Activated naive CD4-positive, alpha-beta T cell treated with anti-CD3 and anti-CD28 coated beads, Interleukin-2, amount 50 U/mL, for 72 hours (primary cell): ENCODE data around the gene TSEN2. TPM values are rescaled to one million over a fixed set of nuclear protein-coding genes. Genes with fewer than 3 reads are reported as not detected.

Experiments
- ATAC-seq, 2 donors: fragments of 150-1000 bp; cut with Tn5 transposase; 2 replicates each; pipeline ENCODE4 v1.10.0; 2021; ENCODE audit warnings: mild to moderate bottlenecking in 2 of 2, moderate library complexity in 2 of 2
- DNase-seq, 2 donors: peaks; one replicate each; pipeline ENCODE4 v3.0.0; 2021 to 2022; ENCODE audit warnings: low spot score in 2 of 2
- H3K27ac Mint-ChIP-seq, 2 donors: one replicate each; pipeline ENCODE4 v1.8.0; 2022; ENCODE audit warnings: mild to moderate bottlenecking in 2 of 2, mixed read lengths in 2 of 2
- H3K36me3 Mint-ChIP-seq, 2 donors: one replicate each; pipeline ENCODE4 v1.8.0; 2022; ENCODE audit warnings: mixed read lengths in 2 of 2
- H3K9me3 Mint-ChIP-seq, 2 donors: one replicate each; pipeline ENCODE4 v1.8.0; 2022; ENCODE audit warnings: mixed read lengths in 2 of 2
- total RNA-seq, 2 donors: library from RNA; stranded (reverse); gene quantifications; one replicate each; pipeline ENCODE4 v1.2.3, GENCODE V29; 2022

Gene TSEN2
- total RNA-seq, 2 donors from 2014 or later, result 6.6 to 14.2 TPM

- Mint-ChIP-seq H3K36me3 (peaks cover 37 to 76% of the 10 kb centered on the region in 2 donors), H3K27ac (no peak overlapping the region), H3K9me3 (peaks cover 0 to 7% of the 10 kb centered on the region in 2 donors)
- no peak for DNase-seq
- no peak for ATAC-seq
These were observed 90.4 kb downstream of the TSEN2 start for GRCh38 chr3:12574661-12575060.

- DNase-seq (no peak), ATAC-seq (no peak)
- Mint-ChIP-seq H3K9me3 (peaks cover 0 to 7% of the 10 kb centered on the region in 2 donors), H3K27ac (no peak overlapping the region), H3K36me3 (peaks cover 33 to 68% of the 10 kb centered on the region in 2 donors)
These were observed 93.1 kb downstream of the TSEN2 start for GRCh38 chr3:12577379-12577778.

DNA sequence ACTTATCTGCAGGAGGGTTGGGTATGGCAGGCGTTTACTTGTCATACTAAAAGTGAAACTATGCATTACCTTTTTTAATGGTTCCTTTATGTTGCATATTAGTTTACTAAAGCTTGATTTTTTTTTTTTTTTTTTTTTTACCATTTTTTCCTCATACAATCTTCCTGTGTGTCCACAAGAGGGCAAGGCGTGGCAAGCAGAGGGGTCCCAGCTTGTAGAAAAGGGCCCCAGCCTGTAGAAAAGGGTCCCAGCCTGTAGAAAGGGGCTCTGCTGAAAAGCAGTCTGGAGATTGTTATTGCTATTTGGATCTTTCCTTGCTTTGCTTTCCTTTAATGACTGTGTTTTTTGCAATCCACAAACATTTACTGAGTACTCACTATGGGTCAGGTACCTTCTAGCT lies 94.5 kb downstream of the TSEN2 start:
- ATAC-seq (no peak), DNase-seq (no peak)
- Mint-ChIP-seq H3K27ac (peak overlapping the region in 1 of 2 donors; percentile 93), H3K36me3 (peaks cover 33 to 60% of the 10 kb centered on the region in 2 donors), H3K9me3 (peaks cover 0 to 7% of the 10 kb centered on the region in 2 donors)

- Mint-ChIP-seq H3K27ac (peak overlapping the region; percentile 67 to 93), H3K9me3 (peaks cover 0 to 7% of the 10 kb centered on the region in 2 donors), H3K36me3 (peaks cover 35 to 53% of the 10 kb centered on the region in 2 donors)
- DNase-seq, result no peak
- ATAC-seq, result no peak
These were observed 95.2 kb downstream of the TSEN2 start for GRCh38 chr3:12579456-12579855.

- peaks cover 0 to 7% of the 10 kb centered on the region in 2 donors for H3K9me3 Mint-ChIP-seq
- H3K27ac Mint-ChIP-seq, result peak overlapping the region; percentile 67 to 93
- ATAC-seq (no peak), DNase-seq (no peak)
- peaks cover 35 to 49% of the 10 kb centered on the region in 2 donors for H3K36me3 Mint-ChIP-seq
These were observed 95.6 kb downstream of the TSEN2 start for GRCh38 chr3:12579905-12580304.

DNA sequence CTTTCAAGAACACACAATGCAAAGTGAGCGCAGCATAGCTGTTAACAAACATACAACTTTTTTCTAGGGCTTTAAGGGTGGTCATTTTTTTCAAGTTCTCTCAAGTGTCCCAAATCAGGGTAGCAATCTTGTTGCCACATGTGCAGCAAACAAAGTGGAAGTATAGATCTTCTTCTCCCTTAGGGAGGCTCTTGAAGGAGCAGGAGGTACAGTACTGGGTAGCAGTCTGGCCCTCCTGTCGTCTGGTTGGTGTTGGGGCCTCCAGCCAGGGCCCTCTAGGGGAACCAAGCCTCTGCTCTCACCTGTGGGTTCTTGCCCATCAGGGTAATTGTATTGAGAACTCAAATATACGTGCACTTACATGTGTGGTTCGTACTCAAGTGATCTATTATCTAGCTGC lies 98.5 kb downstream of the TSEN2 start:
- no peak for DNase-seq
- H3K27ac Mint-ChIP-seq, result peak overlapping the region; percentile 23 to 43
- peaks cover 9 to 23% of the 10 kb centered on the region in 2 donors for H3K36me3 Mint-ChIP-seq
- H3K9me3 Mint-ChIP-seq, result no peaks in the 10 kb centered on the region
- ATAC-seq, result no peak

Other genes starting within 250 kb of the TSEN2 start
- gene PPARG, start 195.4 kb upstream of the TSEN2 start, total RNA-seq, result under 1 TPM in 1 of 2 donors, not detected in 1; 0.14 TPM
- gene MKRN2OS, start 61.0 kb downstream of the TSEN2 start, total RNA-seq, result not detected
- 10 to 100 TPM; 20.2 to 30.3 TPM for gene MKRN2, start 72.6 kb downstream of the TSEN2 start, total RNA-seq
- 10 to 100 TPM; 75.9 to 97.0 TPM for gene RAF1, start 179.6 kb downstream of the TSEN2 start, total RNA-seq